ENCODE measurements around the gene FXYD6.

GRCh38 chr11:117843666-117844484, 32.6 kb downstream of the FXYD6 start:
- TF ChIP-seq CTCF (IDR thresholded peaks at IDR 0.05; ENCODE audit: low read depth, low read length) (peak; percentile 98), POLR2A (IDR thresholded peaks at IDR 0.05; ENCODE audit: extremely low read depth, insufficient read length) (no peak), MAX (IDR thresholded peaks at IDR 0.05; ENCODE audit: low read depth, low read length) (peak; percentile 43; the same call in 1 of the 2 replicates)

Measured in NB4 (cell line).